RPMI7951 (cell line): ENCODE results near the gene TGFBI. TPM values are rescaled to one million over a fixed set of nuclear protein-coding genes. Genes with fewer than 3 reads are reported as not detected.
A peak's percentile ranks its signal among the peaks of the same experiment; 100 is the strongest.

Source experiments
- DNase-seq: peaks from one replicate; pipeline ENCODE4 v3.0.0-alpha.2; 2012; ENCODE audit warnings: low read depth
- total RNA-seq: library from RNA; depleted of rRNA; stranded (reverse); fragments of >200 nt; shearing (Covaris generic); gene quantifications from 2 replicates; pipeline ENCODE4 v1.2.3, GENCODE V29; 2014

The TGFBI gene
- total RNA-seq, 1 experiment from 2014 or later, result 1,163 TPM

DNA sequence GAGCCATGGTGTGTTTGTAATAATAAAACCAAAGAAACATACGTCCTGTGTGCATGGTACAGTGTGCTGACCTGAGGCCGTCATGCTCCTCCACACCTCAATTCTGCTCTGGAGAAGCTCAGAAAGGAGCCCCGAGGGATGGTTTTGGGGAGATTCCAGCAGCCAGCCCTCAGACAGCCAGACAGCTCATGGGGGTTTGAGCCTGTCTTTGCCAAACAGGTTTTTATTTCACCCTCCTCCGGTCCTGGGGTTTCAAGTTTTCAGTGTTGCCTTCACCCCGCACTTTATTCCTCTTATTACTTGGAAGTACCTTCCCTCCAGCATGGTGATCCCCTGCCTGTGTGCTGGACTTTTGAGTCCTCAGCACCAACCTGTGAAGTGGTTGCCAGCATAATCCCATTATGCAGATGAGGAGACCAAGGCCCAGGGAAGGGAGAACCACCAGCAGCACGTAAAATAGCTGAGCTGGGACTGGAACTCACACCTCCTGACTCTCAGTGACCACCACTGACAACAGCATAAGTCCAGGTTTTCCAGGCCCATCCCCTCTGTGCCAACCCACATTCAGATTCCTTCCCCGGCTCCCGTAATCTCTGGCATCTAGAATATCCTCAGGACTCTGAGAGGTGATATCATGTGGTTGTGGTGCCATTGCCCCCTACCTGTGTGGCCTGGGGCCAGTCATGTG, 35.1 kb downstream of the TGFBI start:
- DNase-seq, result no peak

DNA sequence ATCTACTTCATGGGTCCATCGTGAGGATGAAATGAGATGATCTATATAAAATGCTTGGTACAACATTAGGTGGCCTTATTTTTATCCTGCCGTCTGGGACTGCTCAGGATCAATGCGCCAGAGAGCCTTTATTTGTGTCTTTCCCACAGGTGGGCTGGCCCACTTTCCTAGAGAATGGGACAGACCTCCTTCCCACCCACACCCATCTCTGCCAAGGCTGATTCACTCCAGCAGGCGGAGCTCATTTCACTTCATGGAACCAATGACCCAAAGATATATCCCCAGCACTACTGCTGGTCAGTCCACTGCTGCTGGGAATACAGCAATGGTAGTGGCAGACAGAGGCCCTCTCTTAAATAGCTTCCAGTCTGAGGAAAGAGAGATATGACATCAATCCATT, 35.7 kb downstream of the TGFBI start:
- peak; percentile 36 for DNase-seq

DNA sequence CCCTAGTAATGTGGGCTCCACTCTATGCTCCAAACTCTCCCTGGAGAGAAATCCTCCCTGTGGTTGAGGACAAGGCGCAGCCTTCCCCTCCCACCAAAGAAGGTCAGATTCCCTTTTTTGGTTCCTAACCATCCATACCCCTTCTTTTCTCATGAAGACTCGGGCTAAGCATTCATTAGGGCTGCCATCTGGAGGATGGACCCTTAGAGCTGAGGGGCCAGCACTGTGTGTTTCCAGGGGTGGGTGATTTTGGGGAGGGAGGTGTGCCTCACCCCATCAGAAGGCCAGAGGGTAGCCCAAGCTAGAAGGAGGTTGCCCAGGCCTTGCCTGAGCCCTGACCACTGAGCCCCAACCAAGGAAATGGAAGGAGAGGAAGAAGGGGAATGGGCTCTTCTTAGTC, 36.8 kb downstream of the TGFBI start:
- no peak for DNase-seq

DNA sequence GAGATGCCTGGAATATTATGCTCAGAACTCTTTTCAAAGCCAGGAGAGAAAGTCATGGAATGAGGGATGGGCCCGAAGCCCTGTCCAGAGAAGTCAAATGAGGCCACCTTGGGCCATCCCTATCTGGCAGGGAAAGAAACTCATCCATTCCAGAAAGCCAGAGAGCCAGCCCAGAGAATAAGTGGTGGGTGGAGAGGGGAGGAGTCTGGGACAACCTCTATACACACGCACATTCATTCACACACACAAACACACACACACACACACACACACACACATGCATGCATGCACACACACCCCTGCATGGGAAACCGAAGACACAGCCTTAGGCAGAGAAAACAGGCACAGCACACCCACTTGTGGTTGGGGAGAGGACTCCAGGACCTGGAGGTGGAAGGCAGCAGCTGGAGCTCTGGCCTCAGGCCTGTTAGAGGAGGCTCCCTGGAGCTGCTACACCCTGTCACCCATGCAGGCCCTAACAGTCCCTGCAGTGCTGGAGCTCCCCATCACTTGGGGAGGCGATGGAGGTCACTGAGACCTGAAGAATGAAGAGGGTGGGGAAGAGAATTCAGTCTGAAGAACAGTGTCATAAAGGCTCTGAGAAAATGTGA, 38.0 kb downstream of the TGFBI start:
- peak; percentile 82 for DNase-seq

DNA sequence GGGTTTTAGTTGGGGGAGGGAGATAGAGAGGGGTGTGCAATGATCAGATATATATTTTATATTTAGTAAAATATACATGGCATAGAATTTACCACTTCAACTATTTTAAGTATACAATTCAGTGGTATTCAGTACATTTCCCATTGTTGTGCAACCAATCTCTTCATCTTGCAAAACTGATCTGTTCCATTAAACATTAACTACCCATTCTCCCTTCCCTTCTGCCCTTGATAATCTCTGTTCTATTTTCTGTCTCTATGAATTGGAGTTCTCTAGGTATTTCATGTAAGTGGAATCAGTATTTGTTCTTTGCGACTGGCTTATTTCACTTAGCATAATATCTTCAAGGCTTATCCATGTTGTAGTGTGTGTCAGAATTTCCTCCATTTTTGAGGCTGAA, 38.6 kb downstream of the TGFBI start:
- no peak for DNase-seq

DNA sequence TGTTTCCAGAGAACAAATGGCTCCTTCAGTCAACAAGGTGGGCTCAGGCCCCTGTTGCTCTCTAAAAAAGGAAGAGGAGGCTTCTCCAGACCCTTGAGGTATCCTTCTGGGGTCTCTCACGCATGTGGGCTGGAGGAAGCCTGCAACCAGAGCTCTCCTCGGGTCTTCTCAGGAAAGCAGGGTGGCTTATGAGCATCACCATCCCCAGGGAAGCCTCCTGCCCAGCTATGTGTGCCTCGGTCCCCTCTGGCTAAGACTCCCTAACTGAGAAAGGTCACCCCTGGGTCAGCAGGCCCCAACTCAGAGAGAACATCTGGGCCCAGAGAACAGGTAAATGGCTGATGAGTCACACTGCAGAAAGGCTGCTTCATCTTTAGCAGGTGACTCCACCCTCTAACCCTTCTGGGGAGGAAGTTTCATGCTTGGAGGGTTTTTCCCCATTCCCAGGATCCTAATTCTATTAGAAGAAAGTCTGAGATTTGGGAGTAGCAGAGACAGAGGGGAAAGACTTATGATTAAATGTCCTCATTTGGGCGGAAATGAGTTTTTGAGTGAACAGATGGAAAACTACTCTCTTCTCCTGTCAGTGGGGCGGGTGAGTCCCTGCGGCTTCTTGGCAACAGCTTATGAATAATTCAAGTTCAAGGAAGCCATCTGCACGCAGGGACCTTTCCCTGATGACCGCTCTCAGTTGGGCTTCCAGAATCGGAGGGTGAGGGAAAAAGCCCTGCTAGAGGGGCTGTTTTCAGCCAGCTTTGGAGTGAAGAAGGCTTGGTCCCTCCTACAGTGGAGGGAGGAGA, 41.9 kb downstream of the TGFBI start:
- DNase-seq, result no peak

DNA sequence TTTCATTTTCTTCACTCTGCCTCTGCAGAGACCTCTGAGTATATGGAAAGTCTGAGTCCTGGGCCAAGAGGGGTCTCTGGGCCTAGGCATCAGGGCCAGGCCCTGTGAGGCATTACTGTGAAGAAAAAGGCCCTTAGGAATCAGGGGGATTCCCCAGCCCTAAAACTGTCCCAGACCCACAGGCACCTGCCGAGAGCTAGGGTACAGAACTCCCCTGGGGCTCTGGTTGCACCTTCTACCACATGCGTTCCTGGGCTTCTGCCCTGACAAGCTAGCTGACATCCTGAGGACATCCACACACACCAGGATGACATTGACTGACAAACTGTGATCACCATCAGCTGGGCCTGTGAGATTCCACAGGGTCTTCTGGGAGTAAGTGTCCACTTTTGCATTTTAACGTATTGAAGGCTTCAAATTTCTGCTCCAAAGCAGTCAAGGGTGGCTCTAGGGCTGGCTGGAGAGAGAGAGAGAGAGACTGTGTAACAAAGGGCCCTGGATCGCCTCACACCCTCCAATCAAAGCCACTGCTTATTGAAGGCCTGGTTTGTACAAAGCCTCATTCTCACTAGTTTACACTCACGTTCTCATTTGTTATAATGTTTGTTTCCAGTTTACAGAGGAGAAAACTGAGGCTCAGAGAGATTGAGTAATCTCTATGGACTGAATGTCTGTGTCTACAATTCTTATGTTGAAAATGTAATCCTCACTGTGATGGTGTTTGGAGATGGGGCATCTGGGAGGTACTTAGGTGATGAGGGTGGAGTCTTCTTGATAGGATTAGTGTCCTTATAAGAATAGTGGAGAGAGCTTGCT, 45.1 kb downstream of the TGFBI start:
- DNase-seq, result no peak

DNA sequence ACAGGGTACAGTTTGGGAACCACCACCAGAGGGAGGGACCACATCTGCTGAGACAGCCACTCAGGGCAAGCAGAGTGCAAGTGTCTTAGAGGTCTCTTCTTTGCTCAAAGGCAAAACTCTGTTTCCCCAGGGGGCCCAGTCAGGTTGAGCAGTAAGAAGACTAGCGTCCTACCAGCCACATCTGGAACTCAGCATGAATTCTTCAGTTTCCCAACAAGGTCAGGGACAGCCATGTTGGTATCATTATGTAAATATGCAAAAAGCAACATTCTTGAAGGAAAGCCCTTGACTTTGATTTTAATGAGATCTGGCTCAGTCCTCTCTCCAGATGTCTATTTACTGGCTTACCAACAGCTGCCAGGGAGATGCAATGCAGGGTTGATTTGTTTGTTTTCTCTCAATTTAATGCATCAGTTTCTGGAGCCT, 46.7 kb downstream of the TGFBI start:
- DNase-seq, result no peak

DNA sequence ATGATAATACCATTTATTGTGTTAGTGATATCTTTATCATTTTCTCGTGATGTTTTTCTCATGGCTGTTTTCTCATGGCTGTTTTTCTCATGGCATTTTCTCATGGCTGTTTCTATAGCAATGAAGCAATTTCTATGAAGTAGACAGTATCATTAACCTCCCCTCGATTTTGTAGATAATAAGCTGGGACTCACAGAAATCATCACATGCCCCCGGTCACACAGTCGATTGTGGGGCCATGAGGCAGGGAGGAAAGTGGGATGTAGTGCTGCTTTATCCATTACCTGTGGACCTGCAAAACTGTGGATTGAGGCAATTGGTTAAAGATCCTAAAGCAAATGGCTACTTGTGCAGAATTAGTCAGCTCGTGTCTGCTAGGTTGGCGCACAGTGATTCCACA, 47.3 kb downstream of the TGFBI start:
- no peak for DNase-seq

DNA sequence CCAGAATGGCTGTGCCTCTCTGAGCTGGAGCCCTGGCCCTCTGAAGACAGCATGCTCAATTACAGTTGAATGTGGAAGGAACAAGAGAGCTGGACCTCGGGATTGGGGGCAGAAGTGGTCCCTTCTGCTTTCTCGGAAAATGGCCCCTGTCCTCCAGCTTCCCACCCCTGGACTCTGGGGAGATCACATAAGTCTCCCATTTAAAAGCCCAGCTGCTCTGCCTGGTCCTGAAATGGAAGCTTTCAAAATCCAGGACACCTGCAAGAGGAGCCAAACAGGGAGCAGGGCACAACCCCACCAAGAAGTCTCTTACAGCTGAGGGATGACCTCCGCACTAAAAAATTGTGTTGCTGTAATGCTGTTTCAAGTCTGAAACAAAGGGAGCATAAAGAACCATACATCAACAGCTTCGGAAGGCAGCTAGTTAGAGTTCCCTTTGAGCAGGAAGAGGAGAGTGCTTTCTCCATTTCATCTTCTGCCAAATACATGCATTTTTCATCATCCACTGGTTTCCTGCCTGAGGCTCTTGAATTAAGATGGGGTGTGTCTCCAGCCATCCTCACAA, 48.2 kb downstream of the TGFBI start:
- no peak for DNase-seq

DNA sequence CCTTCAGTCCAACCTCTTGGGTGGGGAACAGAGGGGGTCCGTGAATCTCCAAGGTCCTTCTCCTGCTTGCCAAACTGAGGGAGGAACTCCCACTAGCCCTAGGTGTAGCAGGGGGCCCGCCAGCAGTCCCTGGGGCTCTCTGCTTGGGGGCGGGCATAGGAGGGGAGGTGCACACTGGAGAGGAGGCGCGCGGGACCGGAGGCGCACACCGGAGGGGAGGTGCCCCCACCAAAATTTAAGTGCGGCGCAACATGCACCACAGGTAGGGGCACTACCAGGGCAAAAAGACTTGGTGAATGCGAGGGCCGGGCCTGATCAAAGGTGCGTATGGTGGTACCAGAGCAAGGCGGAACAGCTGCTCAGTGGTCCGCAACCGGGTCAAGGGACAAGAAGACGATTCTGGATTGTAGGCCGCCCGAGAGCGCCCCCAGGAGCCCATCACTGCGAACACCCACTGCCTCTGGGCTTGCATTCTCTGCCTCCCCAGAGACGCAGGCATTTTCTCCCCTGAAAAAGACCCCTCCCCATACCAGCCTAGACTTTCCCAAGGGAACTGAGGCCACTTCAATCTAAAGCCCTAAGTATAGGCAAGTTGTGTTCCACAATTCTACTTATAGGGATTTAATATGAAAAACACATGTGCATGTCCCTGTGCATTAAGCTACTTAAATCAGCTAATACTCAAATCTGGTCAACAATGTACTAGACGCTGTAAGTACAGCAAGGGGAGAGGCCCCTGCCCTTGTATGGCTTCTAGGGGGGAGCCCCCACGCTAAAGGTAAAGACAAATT, 50.6 kb downstream of the TGFBI start:
- no peak for DNase-seq

DNA sequence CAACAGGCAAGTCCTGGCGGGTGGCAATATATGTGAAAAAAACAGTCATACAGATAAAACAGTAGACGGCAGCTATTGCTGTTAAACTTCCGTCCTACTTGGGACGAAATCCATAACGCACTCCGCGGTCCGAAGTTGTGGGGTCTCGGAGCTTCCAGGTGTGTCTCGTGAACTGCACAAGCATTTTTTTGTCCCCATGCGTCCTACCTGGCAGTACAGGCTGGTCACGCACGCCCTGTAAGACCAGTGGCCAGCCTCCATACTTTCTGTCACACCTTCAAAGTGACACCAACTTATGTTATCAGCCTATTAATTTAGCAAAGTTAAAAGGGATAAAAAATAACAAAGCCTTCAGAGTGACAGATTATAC, 51.3 kb downstream of the TGFBI start:
- no peak for DNase-seq

DNA sequence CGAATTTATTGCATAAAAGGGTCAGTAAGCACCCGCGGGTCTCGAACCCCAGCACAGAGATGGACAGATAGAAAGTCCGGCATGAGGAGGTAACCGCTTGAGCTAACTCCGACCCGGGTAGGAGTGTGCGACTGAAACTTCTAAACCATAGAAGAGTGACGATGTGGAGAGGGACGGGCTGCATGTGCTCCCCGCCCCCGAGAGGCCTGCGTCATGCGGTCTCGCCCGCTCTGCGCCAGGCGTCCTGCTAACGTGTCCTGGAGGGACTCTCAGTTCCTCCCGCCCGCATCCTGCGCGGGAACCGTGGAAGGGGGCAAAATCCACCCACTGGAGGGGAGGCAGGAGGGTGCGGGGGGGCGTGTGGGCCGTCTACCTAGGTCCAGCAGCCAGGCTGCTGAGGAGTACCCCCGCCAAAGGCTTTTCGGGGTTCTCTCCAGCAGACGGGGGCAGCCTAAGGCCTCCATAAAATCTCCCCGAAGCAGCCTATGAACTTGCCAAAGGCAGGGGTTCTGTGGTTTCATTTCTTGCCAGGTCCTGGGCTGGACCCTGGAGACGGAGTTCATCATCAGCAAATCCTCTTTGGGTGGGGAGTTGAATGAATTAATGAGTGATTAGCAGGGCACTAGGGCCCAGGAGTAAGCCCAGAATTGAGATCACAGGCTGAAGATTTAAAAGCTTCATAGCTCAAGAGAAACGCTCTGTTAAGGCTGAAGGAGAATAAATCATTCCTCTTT, 51.9 kb downstream of the TGFBI start:
- DNase-seq, result no peak

DNA sequence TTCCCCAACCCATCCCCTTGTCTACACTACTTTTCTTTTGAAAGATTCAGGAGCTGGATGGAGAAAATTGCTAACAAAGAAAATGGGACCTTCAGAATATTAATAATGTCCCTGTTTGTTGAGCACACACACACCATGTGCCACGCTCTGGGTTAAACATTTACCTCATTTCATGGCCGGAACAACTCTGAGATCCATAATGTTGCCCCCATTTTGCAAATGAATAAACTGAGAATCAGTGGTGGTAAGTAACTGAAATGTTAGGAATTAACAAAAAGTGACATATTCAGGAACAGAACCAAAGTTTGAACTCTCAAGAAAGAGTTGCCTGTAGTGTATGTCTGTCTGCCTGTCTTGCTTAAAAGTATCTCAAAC, 52.4 kb downstream of the TGFBI start:
- no peak for DNase-seq

DNA sequence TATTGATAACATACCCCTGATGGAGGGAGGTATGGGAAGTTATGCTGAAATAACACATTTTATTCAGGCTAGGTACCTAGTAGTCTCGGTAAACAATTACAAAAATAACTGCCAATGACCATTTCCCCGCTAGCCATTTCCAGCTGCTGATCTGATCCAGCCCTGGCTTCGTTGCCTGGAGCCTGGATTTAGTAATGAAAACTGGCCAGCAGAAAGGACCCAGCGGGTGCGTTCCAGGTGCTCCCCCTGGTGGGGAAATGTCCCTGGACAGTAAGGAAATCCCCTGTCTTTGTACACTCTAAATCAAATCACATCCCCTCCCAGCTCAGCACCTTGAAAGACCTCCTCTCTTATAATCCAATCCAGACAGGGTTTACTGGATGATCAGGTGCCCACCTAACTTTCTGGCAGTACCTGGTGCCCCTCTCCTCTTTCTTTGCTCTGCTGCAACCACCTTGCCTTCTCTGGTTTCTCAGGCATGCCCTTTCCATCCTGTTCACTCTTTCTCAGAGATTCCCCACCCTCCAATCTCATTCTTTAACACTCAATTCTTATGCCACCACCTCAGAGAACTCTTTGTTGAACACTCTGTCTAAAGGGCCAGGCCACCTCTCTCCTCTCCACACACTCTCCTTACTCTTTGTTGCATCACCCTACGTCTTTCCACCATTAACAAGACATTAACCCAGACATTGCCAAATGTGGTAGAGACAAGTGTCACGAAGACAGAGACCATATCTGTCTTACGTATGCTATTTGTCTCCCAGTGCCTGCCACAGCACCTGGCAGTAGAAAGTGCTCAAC, 53.8 kb downstream of the TGFBI start:
- DNase-seq, result peak; percentile 71

DNA sequence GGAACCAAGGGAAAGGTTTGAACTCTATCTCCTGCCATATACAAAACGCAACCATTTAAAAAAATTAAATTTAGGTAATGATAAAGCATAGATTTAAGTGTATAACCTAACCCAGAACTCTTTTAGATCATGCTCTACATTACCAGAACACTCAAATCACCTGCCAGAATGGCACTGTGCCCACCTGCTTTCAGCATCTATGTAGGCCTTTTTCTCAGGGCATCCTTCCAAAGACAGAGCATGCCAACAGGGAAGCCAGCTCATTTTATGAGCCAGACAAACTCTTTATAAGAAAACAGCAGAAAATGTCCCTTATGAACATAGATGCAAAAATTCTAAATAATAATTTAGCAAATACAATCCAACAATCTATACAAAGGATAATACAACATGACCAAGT, 55.9 kb downstream of the TGFBI start:
- DNase-seq, result no peak

DNA sequence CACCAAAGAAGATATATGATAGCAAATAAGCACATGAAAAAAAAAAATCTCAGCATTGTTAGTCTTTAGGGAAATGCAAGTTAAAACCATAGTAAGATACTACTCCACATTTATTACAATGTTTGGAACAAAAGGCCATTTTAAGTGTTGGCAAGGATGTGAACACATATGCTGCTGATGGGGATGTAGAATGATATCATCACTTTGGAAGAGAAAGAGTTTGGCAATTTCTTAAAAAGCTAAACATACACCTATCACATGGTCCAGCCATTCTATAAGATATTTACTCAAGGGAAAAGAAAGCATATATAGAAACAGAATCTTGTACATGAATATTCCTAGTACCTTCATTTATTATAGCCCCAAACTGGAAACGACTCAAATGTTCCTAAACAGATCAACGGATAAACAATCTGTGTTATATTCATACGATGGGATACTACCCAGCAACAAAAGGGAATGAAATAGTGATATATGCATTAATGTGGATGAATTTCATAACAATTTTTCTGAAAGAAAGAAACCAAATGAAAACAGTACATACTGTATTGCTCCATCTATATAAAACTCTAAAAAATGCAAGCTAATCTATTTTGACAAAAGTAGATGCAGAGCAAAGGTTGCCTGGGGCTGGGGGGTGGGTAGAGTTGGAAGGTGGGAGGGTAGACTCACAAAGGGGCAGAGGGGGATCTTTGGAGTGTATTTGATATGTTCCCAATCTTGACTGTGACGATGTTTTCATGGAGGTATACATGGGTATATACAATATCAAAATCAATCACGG, 58.2 kb downstream of the TGFBI start:
- no peak for DNase-seq

DNA sequence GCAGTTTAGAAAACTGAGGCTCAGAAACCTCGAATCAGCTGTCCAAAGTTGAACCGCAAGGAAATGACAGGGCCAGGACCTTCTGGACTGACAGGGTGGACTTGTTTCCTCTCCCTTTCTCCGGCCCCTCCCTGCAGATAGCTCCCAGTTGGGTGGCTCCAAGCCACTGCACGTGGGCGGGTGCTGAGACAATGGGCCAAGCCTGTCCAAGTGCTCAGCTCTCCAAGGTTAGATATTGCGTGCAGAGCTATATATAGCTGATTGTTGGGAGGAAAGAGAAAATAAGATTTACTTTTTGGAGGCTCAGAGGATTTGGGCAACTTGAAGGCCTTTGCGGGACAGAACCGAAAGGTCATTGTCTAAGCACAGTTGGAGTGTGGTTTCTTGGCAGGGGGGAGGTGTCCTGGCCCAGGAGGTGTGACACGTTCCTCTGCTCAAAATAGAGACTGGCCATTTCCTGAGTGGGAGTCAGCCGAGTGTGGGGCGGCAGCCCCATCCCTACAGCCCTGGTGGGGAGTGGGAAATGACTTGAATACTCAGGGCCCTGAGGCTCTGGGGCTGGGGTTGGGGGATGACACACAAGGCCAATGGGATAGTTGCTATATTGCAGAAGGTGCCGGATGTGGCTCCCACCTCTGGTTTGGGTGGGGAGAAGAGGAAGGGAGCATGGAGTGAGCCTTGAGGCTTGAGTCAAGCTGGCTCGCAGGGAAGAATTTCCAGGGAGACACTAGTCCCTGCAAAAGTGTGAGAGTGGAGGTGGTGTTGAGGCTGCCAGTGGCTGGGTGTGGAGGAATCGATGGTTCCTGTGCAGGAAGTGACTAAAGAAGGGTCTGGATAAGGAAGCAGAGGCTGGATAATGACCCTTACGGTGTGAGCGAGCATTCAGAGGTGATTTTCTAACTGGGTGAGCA, 59.4 kb downstream of the TGFBI start:
- peak; percentile 74 for DNase-seq
